Dermis microvascular lymphatic vessel endothelial cell (primary cell): ENCODE data around the gene PLET1. TPM values are rescaled to one million over a fixed set of nuclear protein-coding genes. Genes with fewer than 3 reads are reported as not detected.

Experiments used
- DNase-seq, 2 donors: peaks; one replicate each; pipeline versions ENCODE4 v3.0.0 to v3.0.0-alpha.2; 2010; ENCODE audit warnings: low read depth in 2 of 2
- total RNA-seq: library from RNA; depleted of rRNA; stranded (reverse); fragments of >200 nt; gene quantifications from 2 replicates; pipeline ENCODE4 v1.2.1, GENCODE V29; 2014

Gene PLET1
- total RNA-seq, 1 donor from 2014 or later, result not detected

DNA sequence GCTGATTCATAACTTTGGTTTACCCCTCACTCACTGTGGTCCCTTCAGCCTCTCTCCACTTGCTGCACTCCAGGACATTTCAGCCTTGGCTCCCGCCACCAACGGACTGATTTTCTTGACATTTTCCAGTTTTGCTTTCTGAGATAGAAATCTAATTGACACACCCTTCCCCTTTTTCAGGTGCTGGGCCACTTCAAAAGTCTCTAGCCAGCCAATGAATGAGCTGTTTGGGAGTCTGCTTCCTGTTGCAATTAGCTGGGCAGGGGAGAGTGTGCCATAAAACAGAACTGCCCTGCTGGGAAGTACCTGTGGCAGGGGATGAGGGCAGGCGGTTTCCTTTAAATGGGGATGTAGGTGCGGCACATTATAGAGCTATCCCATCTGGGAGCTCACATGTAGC is 21.1 kb upstream of the PLET1 start:
- no peak for DNase-seq

DNA sequence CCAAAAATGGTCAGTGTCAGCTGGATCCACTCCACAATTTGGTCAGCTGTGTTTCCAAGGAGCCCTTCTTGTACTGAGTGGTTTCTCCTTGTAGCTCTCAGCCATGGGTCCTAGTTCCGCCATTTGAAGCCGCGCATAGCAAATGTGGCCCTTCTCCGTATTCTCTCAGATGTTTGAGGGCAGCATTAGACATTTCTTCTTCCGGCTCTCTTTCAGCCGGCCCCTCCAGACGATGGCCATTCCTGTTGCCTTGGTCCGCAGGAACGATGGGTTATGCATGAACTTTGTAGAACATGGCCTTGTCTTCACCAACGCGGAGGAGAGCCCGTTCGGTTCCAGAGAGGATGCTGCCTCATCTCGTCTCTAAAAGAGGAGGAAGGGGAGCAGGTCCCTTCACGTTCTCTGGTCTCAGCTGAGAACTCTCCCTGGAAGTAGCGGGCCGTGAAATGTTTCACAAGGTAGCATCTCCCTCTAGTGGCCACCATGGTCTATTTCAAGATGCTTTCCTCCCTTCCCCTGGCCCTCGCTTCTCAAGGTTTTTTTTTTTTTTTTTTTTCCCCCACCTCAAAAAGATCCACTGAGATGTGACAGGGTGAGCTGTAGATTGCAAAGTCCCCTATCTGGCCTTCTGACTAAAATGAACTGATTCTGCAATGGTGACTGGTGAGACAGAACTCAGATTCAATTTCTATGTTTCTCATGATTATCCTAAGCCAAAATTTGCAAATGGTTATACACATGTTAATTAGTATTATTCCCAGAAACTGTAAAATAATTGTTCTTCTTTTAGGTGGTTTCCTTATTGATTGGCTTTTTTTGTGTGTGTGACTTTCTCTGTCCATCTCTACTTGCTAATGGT is 19.8 kb upstream of the PLET1 start:
- DNase-seq, result peak; percentile 52 to 84

DNA sequence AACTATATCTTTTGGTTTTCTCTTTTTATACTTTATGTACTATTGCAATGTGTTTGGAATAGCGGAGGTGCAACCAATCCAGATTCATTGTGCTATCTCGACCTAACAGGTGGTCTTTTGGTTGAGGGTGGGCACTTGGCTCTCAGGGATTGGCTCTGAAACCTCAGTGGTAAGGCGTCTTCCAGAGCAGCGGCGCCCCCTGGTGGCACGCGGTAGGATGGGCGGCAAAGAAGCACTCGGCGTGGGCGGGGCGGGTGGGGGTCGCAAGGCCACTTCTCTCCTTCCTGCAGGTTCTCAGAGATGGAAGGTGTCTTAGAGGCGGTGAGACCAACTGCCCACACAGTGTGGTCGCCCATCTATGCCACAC is 19.2 kb upstream of the PLET1 start:
- peak; percentile 15 to 67 for DNase-seq

DNA sequence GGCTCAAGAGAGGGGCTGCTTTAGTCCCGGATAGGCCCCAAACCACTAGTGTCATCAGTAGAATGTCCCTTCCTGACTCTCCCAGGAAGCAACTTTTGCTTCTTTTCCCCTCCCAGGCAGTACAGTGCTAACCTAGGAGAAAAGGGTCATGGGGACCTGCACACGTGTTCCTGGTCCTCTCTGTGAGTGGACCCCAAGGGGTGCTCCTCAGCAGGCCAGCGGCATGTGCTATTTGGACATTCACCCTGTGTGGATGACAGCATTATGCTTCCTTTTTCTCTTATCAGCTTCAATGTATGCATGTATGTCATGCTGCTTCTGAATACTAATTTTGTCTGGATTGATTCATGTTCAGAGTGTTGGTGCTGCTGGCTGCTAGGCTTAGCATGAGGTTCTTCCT is 18.1 kb upstream of the PLET1 start:
- no peak for DNase-seq

DNA sequence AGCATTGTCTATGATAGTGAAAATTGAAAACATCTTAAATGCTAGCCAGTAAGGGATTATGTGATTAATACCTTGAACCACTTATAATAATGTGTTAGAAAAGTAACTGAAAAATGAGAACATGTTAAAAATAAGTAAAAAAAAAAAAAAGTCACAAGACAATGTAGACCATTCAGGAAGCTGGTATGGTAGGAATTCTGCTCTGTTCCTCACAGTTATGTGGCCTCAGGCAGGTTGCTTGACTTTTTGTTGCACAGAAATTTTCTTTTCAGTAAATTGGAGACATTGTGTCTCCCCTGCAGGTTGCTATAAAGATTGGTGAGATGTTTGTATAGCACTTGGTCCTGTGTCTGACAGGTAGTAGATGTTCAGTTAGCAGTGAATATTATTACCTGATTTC is 17.3 kb upstream of the PLET1 start:
- no peak for DNase-seq

DNA sequence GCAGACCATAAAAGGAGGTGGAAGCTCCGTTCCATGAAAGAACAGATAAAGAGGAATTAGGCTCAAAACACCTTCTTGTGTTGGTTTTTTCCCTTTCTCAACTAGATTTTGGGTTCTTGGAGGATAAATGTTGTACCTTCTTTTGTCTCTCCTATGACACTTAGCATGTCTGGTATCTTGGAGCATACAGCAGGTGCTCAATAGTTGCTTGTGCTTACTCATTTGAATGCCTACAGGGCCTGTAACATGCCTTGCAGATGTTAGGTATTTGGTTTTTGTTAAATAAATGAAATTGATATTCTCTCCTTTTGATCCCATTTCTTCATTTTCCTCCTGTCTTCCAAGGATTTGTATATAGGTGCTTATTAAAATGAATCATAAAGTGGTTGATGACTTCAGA is 16.4 kb upstream of the PLET1 start:
- DNase-seq, result no peak

DNA sequence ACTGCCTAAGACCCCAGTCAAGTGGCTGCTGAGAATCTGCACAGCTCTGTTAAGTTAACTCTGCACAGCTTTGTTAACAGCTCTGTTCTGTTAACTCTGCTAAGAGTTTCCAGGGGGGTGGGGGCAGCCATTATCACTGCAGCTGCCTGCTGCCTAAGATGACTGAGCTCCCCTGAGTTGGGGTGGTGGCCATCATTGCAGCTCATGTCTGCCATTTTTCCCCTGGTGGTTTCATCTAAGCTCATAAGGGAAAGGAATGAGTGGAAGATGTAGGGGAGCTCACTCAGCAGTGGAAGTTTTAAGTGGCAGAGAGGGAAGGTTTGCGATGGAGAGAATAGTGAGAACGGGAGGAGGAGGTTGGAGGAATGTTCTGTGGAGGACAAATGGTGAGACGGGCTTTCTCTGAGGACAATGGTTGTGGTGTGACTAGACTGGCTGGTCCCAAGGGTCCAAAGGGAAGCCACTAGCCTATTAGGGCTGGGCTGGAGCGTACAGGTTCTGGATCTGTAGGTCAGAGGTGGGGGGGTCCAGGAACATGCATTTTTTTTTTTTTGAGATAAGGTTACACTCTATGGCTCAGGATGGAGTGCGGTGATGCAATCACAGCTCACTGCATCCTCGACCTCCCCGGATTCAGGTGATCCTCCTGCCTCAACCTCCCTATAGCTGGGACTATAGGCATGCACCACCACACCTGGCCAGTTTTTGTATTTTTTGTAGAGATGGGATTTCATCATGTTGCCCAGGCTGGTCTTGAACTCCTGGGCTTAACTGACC is 13.5 kb upstream of the PLET1 start:
- DNase-seq, result no peak

DNA sequence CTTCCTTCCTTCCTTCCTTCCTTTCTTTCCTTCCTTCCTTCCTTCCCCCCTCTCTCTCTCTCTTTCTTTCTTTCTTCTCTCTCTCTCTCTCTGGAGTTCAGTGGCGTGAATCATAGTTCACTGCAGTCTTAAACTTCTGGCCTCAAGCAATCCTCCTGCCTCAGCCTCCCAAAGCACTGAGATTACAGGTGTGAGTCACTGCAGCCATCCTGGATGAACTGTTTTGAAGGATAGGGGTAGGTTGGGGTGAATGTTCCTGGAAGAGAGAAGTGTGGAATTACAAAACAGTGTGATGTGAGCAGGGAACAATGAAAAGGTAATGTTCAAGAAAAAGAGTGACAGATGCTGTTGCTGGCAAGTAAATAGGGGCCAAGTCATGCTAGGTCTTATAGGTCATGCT is 12.4 kb upstream of the PLET1 start:
- no peak for DNase-seq

DNA sequence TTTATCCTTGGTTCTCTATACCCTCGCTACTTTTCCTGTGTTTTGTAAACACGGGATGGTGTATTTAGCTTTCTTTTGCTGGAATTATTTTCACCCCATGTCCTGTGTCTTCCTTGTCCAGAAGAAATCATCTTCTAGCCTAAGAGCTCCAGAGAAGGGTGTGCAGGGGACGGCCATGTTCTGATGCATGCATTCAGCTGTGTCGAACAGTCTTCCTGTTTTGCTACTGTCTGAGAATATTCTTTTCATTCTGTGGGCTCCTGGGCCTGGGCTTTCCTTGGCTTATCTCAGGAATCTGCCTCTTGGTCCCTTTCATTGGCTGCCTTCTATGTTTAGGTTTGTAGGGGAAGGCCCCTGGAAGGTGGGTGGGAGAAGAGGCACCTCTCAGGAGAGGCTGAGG is 10.6 kb upstream of the PLET1 start:
- DNase-seq, result no peak

DNA sequence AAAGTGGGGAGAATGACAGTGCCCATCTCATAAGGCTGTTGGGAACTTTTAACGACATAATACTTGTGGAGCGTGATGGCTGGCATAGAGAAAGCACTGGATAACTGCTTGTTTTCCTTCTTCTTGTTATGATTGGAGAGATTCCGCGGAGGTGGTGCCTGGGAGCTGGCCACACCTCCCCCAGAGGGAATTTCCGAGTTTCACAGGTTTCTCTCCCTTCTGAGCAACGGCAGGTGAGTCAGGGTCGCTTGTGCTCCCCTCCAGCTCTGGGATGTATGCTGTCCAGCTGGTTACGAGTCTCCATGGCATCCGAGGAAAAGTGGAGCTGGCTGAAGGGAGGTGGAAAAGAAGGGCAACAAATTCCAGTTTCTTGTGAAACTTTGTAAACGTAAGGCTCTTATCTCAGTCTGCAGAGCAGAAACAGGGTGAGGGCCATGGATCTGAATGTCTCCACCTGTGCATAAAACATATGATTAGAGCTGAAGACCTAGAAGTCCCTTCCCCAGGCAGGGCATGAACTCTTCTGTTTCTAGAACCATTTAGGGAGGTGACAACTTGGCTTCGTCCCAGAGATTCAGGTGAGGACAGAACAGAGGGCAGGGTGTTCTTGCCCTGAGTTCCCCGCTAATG is 10.0 kb upstream of the PLET1 start:
- no peak for DNase-seq

DNA sequence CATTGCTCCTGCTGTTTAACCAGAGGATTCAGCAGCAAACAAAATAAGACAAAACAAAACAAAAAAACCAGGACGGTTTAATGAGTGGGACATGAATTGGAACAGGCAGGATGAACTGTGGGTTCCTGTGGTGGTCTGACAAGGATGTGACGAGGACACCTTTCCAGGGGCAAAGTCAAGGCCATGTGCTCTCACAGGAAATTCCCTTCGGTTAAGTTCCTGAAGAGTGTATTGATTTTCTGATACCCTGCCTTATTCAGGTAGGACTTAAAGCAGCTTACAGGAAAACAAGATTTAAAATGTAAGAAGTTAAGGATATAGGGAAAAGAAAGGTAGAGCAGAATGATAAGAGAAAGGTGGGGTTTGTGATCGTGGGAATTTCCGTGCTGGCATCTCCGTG is 8.5 kb upstream of the PLET1 start:
- no peak for DNase-seq

DNA sequence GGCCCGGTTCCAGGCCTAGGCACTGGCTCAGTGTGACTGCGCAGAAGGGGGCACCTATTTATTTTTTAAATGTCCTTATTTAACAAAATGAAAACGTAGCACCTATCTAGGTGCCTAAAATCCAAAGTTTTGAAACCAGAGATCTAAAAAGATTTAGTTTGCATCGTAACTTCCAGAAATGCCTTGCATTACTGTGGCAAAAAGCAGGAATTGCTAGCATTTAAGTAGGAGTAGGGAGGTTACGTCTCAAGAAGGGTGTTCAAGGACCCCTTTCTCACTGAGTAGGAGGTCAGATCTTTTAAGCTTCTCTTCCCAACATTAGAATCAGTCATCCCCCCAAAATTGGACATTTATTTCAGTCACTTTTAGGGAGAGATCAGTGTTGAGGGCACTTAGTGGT is 7.7 kb upstream of the PLET1 start:
- DNase-seq, result no peak

DNA sequence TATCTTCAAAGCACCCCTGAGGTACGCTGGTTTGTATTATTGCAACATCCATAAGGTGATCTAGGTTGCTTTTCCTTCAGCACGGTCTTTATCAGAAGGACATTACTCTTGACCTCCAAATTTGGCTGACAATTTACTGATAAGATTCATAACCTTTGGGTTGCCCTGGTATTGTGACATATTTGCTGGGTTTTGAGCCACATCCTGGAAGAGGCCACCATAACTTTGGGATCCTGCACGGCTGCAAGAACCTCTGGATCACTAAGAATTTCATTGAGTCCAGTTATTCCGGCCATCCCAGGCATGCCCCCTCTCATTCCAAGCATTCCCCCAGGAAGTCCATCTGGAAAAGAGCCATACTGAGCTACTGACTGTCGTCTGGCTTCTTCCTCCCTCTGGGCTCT is 6.5 kb upstream of the PLET1 start:
- no peak for DNase-seq

DNA sequence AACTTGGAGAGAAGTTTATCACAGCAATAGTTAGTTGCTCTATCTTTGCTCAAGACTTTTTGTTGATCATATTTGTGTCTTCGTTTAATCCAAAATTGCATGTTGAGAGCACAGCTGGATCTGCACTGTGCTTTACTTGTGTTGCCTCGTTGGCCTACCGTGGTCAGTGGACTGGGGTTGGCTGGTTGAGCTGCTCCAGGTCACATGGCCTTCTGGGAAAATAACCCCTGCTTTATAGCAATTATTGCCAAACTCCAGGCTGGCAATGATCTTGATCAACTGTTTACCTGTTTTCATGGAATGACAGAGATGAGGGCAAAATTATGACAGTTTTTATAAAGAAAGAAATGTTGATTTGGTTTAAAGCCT is 5.7 kb upstream of the PLET1 start:
- DNase-seq, result no peak

DNA sequence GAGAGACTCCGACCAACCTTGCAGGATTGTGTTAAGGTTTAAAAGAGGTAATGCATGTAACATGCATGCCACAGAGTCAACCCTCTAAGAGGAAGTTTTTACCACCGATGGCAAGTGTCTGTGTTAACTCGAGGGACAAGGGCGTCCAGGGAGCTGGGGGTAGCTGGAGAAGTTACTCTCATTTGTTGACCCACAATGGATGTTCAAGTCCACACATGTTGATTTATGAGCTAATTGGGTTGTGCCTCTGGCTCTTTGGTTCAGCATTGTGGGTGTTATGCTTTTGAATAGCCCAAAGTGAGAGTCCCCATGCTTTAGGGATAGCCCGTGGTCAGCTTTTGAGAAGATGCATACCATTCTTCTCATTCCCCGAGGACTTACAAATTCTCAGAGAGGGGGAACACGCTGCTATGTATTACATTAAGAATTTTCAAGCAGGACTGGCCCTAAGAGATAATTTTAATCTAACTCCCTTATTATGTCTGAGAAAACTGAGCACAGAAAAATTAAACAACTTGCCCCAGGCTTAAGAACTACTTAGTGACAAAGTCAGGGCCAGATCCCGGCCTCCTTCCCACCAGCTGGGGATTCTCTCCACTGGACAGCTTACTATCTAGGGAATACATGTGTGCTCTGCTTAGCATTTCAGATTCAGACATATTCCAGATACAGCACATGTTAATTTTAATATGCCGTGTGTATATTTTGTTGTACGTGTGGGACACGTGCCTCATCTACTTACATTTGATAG is 5.2 kb upstream of the PLET1 start:
- no peak for DNase-seq

DNA sequence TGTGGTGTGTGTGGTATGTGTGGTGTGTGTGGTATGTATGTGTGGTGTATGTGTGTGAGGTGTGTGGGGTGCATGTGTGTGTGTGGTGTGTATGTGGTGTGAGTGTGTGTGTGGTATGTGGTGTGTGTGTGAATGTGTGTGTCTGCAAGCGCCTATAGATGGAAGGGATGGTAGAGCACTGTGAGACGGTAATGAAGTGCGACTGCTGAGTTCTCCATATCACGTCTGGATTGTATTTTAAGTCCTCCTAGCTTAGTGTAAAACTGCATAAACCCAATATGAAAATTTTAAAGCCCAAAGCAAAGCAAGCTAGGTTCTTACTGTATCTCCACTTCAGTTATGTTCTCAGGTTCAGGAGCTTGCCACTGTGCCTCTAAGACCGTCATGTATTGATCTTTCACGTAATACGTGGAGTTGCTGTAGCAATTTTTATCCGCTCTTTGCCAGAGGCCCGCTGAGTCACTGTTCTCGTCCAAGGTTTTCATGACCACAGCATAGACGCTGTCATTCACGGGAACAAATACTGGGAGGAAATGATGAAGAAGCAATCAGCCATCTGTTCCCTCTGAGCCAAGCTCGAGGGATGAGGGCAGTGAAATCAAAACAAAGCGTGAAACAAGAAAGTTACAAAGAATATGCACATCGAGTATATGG is 5.5 kb downstream of the PLET1 start:
- peak; percentile 17 to 85 for DNase-seq

DNA sequence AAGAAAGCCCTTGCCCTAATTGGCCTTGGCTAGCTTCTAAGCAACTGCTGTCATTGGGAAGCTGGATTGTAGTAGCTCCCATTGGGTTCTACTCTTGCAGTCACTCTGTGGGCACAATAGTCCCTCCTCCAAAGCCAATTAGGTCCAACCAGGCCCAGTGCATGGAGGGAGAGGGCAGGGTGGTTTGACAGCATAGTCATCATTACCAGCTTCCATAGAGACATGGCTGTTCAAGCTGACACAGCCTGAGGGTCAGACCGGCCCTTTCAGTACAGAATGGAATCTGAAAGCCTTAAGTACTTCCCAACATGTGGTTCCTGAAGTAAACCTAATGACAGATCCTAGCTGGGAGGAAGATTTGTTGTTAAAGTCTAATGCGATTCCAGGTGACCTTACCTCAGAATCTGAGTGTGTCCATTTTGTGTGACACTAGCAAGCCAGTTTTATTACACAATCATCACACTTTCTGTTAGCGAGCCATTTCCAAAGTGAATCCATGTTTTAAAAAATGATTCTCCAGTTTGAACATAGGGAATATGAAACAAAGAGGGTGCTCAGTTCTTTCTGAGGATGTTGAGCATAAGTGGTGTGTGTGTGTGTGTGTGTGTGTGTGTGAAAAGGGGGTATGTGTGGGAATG is 6.9 kb downstream of the PLET1 start:
- DNase-seq, result no peak

DNA sequence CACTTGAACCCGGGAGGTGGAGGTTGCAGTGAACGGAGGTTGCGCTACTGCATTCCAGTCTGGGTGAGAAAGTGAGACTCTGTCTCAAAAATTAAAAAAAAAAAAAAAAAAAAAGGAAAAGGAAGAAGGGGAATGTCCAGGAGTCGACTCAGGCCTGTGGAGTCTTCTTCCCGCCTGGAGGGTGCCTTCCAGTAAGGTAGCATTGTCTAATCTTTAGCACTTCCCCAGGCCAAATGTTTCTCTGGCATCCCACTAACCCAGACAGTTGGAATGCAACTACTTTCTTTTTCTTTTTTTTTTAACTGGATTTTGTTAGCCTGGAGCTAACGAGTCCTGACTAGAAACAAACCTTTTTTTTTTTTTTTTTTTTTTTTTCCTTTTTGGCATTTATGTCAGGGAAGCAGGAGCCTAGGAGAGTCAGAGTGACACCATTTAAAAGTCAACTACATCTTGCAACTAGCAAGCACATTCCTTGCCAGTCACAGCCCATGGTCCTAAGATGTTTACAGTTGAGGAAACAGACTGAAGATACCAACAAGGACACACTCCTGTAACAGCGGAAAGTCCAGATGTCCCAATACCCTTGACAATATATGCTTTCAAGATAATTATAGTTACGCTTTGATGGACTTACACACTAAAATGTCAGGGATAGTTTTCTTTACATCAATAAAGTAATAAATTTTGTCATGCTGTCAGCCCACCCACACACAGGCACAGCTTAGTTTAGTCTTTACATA is 10.6 kb downstream of the PLET1 start:
- DNase-seq, result no peak

DNA sequence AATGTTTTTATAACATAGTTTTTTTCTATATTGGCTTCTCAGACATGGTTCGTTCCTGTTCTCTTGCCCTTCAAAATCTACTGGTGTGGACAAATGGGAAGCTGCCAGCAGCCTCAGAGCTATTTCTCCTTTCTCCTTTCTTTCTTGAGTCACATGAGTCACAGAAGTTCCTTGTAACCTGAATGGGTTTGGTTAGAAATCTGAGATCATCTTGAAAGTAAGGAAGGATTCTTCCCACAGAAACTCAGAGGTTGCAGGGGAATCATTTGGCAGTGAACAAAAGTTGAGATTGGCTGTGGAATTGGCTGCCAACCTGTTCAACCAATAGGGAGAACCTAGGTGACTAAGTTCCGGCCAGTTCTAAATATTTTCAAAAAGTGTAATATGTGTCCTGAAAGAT is 12.5 kb downstream of the PLET1 start:
- DNase-seq, result no peak

DNA sequence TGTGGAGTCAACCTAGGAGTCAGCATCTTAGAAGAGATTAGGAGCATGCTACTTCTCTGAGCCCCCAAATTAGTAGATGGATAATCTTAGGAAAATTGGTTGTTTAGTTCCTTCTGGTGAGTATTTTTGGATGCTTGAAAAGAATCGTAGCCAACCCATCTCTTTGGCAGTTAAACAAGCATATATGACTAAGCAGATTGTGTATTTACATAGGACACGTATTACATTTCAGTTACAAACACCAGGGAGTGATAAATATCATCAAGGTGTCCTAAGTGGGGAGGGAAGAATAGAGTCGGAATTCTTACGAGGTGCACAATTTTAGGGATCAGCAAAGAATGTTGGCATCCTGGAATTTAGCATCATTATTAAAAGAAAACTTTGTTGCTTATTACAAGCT is 13.5 kb downstream of the PLET1 start:
- no peak for DNase-seq
